ENCODE results near the gene PHACTR2.
"Not testable (repeated sequence)": the region's sequence is repeated elsewhere in the genome, so short reads cannot be mapped to it uniquely, and the experiment has no call there.

DNA sequence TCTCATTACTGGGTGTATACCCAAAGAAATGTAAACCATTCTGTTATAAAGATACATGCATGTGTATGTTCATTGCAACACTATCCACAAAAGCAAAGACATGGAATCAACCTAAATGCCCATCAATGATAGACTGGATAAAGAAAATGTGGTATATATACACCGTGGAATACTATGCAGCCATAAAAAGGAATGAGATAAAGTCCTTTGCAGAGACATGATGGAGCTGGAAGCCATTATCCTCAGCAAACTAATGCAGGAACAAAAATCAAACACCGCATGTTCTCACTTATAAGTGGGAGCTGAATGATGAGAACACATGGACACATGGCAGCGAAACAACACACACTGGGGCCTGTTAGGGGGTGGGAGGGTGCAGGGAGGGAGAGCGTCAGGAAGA, 26.4 kb upstream of the PHACTR2 start:
- TF ChIP-seq, protein P1, sequence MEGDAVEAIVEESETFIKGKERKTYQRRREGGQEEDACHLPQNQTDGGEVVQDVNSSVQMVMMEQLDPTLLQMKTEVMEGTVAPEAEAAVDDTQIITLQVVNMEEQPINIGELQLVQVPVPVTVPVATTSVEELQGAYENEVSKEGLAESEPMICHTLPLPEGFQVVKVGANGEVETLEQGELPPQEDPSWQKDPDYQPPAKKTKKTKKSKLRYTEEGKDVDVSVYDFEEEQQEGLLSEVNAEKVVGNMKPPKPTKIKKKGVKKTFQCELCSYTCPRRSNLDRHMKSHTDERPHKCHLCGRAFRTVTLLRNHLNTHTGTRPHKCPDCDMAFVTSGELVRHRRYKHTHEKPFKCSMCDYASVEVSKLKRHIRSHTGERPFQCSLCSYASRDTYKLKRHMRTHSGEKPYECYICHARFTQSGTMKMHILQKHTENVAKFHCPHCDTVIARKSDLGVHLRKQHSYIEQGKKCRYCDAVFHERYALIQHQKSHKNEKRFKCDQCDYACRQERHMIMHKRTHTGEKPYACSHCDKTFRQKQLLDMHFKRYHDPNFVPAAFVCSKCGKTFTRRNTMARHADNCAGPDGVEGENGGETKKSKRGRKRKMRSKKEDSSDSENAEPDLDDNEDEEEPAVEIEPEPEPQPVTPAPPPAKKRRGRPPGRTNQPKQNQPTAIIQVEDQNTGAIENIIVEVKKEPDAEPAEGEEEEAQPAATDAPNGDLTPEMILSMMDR (IDR thresholded peaks at IDR 0.05; ENCODE audit: borderline replicate concordance, extremely low read depth, low read length, poor library complexity, severe bottlenecking), result not testable (repeated sequence)
- not testable (repeated sequence) for TF ChIP-seq EZH2 (IDR thresholded peaks at IDR 0.05; ENCODE audit: borderline replicate concordance, low read depth, low read length, severe bottlenecking)
